DMS 273 treated with DMSO at 0.1 percent for 48 hours (cell line): ENCODE data around the gene SRP9.
"Not testable (repeated sequence)": the region's sequence is repeated elsewhere in the genome, so short reads cannot be mapped to it uniquely, and the experiment has no call there.

Source experiments
- DNase-seq: peaks from one replicate; lab custom pipeline; 2025; lab: John Stamatoyannopoulos, UW

Gene SRP9

DNA sequence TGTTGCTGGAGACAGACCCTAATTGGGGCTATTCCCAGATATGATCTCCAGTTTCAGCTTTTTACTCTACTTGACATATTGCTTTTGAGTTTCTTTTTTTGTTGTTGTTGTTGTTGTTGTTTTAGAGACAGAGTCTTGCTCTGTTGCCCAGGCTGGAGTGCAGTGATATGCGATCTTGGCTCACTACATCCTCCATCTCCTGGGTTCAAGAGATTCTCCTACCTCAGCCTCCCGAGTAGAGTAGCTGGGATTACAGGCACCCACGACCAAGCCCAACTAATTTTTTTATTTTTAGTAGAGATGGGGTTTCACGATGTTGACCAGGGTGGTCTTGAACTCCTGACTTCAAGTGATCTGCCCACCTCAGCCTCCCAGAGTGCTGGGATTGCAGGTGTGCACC is 1.3 kb upstream of the SRP9 start:
- no peak for DNase-seq

DNA sequence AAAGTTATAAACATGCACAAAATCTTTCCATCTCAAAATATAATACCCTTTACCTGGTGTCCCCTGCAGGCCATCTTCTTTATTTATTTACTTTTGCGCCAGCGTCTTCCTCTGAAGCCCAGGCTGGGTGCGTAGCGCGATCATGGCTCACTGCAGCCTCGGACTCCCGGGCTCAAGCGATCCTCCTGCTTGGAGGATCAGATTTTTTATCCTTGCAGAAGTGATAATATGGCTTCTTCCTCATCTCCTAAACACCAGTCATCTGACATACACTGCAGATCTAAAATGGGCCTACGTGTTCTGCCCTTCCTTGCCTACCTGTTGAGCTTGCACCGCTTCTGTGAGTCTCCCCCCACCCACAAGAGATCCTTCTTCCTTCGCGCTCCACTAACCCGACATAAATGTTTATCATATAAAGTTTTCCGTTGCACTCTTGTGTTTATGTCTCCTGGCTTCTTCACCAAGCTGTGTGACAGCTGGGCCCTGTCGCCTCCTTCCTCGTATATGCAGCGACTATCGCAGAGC is 506 bp upstream of the SRP9 start:
- DNase-seq: no peak

GRCh38 chr1:225778337-225778669 is 677 bp downstream of the SRP9 start:
- no peak for DNase-seq

- DNase-seq: not testable (repeated sequence)
These were observed 1.5 kb downstream of the SRP9 start for GRCh38 chr1:225779165-225779564.

GRCh38 chr1:225780134-225780533 is 2.5 kb downstream of the SRP9 start:
- no peak for DNase-seq

- no peak for DNase-seq
These were observed 3.0 kb downstream of the SRP9 start for GRCh38 chr1:225780630-225781029.

DNA sequence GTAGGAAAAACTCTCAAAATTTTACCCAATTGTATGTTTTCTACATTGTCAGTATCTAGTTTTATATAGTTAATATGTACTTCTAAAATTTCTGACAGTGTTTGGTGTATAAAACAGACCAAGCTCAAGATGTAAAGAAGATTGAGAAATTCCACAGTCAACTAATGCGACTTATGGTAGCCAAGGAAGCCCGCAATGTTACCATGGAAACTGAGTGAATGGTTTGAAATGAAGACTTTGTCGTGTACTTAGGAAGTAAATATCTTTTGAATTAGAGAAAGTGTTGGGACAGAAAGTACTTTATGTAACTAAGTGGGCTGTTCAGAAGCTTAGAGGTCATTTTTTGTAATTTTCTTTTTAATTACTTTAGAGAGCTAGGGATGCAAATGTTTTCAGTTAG is 11.5 kb downstream of the SRP9 start:
- DNase-seq: not testable (repeated sequence)

DNA sequence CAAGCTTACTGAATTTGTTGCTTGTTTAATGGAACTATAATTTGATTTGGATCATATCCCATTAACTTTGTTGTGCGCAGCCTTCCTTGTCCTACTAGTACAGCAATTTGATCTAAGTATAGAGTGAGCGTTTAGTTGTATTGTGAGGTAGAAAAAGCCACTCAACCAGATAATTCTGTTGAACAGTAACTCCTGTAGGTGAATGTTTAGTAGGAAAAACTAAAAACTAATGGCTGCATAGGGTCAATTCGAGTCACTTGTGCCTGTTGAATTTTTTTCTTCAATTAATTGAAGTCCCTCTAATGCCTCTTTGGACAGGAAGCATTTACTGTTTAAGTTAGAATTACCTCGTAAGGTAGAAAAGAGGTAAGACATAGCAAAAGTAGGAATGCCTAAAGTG is 17.3 kb downstream of the SRP9 start:
- DNase-seq: no peak

DNA sequence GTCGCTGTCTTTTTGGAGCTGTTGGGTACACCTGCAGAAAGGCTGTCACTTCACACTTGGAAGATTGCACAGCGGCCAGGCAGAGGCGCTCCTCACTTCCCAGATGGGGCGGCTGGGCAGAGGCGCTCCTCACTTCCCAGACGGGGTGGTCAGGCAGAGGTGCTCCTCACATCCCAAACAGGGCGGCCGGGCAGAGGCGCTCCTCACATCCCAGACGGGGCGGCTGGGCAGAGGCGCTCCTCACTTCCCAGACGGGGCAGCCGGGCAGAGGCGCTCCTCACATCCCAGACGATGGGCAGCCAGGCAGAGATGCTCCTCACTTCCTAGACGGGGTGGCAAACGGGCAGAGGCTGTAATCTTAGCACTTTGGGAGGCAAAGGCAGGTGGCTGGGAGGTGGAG is 18.5 kb downstream of the SRP9 start:
- not testable (repeated sequence) for DNase-seq

DNA sequence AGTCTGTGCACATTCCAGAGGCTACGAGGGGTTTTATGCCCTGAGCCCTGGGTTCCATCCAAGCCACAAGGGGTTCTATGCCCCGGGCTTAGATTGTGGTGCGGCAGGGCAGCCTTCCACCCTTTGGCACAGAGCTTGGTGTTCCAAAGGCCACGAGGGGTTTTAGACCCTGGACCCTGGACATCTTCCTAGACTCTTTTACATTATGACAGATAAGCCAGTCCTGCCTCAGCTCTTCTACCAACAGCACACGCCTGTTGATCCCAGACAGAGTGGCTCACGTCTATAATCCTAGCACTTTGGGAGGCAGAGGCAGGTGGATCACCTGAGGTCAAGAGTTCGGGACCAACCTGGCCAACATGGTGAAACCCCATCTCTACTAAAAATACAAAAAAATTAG is 23.5 kb downstream of the SRP9 start:
- DNase-seq: not testable (repeated sequence)

GRCh38 chr1:225806249-225806648 is 28.6 kb downstream of the SRP9 start:
- no peak for DNase-seq

DNA sequence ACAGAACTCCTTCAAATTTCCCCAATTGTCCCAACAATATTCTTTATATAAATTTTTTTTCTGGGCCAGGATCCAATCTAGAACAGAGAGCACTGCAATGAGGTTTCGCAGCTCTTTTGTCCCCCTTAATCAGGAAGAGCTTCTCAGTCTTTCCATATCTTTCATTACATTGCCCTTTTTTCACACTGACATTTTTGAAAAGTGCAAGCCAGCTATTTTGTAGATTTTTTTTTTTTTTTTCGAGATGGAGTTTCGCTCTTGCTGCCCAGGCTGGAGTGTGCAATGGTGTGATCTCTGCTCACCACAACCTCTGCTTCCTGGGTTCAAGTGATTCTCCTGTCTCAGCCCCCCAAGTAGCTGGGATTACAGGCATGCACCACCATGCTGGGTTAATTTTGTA is 29.1 kb downstream of the SRP9 start:
- DNase-seq: not testable (repeated sequence)

- DNase-seq: no peak
These were observed 30.5 kb downstream of the SRP9 start for GRCh38 chr1:225808136-225808535.

- peak; percentile 64 for DNase-seq
These were observed 32.4 kb downstream of the SRP9 start, which contains the start of gene EPHX1 for GRCh38 chr1:225809842-225810578. Gene EPHX1 (plus strand): TSS chr1:225810124. CDS start chr1:225828730, 18,606 bp downstream.

DNA sequence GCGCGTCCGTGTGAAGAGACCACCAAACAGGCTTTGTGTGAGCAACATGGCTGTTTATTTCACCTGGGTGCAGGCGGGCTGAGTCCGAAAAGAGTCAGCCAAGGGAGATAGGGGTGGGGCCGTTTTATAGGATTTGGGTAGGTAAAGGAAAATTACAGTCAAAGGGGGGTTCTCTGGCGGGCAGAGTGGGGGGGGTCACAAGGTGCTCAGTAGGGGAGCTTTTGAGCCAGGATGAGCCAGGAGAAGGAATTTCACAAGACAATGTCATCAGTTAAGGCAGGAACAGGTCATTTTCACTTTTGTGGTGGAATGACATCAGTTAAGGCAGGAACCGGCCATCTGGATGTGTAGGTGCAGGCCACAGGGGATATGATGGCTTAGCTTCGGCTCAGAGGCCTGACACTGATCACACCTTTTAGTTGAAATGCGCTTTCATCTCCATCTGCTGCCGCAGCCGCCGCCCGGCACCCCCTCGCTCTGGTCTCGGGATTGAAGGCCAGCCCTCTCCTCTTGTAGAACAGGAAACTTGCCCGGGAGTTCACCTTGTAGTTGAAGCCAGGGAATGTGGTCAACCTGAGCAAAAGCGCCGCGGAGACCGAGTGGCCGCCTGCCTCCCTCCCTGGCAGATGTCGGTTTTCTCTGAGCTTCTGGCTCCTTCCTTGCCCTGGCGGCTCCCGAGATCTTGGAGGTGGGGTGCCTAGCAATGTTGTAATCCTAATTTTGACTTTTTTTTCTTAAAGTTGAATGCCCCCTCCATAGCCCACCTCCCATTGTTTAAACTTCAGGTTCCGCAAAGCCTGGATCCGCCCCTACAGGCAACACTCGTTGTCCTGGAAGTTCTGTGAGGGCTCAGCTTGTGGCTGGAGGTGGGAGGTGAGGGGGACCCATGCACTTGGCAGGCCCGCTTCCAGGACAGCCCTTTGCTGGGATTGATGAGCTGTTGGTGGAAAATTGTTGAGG is 33.2 kb downstream of the SRP9 start:
- not testable (repeated sequence) for DNase-seq

DNA sequence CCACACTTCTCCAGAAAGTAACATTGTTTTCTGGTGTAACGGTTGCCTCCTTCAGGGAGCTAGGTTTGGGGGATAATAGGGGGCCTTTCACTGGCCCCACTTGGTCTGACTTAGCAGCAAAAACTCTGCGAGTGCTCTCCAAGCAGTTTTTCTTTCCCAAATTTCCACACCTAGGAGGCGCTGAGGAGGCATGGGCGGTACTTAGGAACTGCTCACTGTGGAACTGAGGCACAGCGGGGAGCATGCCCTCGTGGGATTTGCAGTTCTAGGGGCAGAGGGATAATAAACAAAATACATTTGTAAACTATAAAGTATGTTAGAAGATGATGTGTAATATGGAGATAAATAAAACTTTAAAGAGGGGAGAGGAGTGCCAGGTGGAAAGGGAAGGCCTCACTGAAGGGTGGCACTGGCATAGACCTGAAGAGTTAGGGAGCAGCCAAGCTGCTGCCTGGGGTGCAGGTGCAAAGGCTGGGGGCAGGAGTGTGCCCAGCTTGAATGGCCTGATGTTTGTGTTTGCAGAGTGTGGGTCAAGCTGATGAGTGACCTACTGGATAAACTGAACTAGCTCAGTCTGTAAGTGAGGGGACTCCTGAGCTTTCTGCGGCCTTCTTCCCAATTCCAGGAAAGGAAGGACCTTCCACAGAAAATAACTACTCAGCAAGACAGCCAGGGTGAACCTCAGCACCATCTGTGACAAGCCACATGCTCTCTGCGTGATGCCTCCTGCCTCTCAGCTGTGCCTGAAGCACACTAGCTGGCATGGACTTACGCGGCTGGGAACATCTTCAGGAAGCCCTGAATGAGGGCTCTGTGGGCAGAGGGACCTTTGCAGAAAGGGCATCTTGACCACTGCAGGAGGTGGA is 34.2 kb downstream of the SRP9 start:
- peak; percentile 45 for DNase-seq

DNA sequence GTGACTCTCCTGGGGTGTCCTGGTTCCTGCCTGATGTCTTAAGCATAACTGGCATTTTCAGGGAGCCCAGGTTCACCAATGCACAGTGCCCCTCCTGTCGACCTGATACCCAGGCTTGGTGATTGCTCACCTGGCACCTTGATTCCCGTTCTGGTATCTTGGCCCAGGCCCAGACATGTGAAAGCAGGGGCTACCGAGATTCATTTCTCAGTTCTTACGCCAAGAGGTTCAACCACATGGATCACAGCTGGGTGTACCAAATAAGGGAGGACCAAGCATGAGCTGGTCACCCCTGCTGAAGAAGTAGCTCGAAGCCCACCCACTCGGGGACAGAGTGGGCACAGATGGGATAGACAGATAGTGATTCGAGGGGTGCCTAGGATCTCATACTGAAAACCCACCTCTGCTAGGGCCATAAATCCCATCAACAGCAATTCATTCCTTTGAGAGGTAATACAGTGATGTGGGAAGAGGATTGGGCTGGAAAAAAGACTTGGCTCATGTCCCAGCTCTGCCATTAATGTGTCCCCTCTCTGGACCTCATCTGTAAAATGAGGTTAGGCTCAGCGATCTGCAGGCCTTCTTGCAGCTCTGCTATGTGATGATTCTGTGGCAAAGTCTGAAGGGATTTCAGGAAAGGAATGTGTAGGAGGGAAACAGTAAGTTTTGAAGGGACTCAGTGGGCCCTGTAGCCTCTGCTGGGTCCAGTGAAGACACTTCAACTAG is 35.0 kb downstream of the SRP9 start:
- DNase-seq: no peak

DNA sequence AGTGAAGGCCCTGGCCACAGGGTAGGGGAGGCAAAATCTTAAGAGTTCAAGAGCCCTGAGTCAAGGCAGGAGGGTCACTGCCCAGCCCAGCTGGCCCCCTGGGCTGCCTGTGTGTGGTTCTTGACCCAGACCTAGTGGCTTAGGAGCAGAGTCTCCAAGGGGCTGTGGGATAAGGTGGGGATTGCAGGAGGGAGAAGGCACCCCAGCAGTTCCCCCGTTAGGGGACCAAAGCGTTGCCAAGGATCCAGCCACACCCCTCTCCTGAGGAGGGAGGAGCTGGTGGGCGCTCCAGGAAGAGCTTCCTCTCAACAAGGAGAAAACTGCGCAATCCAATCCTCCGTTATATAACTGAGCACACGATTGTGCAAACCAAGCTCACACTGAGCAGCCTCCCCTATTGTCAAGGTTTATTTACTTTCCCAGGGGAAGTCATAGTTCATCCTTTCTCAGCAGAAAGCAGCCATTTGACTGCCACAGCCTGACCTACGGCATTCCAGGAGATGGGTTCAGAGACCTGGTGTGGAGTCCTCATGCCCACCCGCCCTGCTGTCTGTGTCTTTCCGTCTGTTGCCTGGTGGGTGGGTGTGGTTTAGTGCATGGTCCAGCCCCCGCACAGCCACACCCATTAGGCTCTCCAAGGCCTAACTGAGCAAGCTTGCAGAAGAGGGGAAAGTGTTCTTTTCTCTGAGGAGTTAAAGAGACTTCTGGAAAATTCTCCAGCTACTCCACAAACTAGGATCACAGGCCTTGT is 35.8 kb downstream of the SRP9 start:
- no peak for DNase-seq

DNA sequence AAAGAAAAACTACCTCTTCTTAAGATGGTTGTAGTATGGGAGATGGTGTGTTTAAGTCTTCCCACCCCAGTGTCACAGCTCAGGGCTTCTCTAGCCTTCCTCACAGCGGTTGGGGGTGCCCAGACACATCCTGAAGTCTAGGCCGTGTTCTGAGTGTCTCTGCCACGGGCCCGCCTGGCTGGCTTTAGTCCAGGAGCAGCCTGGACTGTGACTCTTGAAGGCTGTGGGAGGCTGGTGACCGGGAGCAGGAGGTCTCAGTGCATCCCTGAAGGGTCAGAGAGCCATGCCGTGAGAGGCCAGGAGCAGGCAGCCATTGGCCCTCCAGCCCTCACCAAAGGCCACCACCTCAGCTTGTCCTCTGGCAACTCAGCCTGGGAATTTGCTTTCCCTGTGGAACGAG is 36.8 kb downstream of the SRP9 start:
- DNase-seq: no peak

DNA sequence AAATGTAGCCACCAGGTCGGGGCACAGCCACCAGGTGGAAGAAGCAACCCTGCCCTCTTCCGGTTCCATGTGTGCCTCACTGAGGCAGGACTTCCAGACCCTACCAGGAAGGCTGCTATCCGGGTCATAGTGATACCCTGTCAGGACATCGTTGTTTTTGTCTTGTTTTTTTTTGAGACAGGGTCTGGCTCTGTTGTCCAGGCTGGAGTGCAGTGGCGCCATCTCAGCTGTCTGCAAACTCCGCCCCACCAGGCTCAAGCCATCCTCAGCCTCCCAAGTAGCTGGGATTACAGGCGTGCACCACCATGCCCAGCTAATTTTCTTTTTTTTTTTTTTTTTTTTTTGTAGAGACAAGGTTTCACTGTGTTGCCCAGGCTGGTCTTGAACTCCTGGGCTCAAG is 37.5 kb downstream of the SRP9 start:
- DNase-seq: not testable (repeated sequence)
